GM12878 (cell line): ENCODE measurements around the gene TOP1. TPM values are rescaled to one million over a fixed set of nuclear protein-coding genes. Genes with fewer than 3 reads are reported as not detected.
A peak's percentile ranks its signal among the peaks of the same experiment; 100 is the strongest.

Experiments used
- BACH1 ChIP-seq: fragments of 450-650 bp; IDR thresholded peaks from 2 replicates; pipeline ENCODE4 v1.6.1; 2017; ENCODE audit warnings: mild to moderate bottlenecking, borderline replicate concordance
- BHLHE40 ChIP-seq, 2 experiments: fragments of 450-650 bp in 1 of 2; IDR thresholded peaks; 2 replicates each; pipeline ENCODE4 v1.6.1; 2011 to 2017; ENCODE audit warnings: low read depth in 2 of 2, borderline replicate concordance in 1 of 2, improper control_type of control experiment in 1 of 2, low read length in 1 of 2, mild to moderate bottlenecking in 1 of 2
- CBFB ChIP-seq: IDR thresholded peaks from 2 replicates; pipeline ENCODE4 v1.6.1; 2016; ENCODE audit warnings: antibody characterized with exemption, low read depth
- CEBPZ ChIP-seq: fragments of 150-350 bp; IDR thresholded peaks from 2 replicates; pipeline ENCODE4 v1.6.1; 2016; ENCODE audit warnings: low read depth, low read length
- CHD4 ChIP-seq: fragments of 200-600 bp; sonication (generic); IDR thresholded peaks from 2 replicates; pipeline ENCODE4 v1.6.1; 2016; ENCODE audit warnings: mild to moderate bottlenecking
- CREM ChIP-seq: IDR thresholded peaks from 2 replicates; pipeline ENCODE4 v1.6.1; 2014; ENCODE audit warnings: antibody characterized with exemption, low read depth
- EZH2 ChIP-seq: IDR thresholded peaks from 2 replicates; pipeline ENCODE4 v1.6.1; 2012; ENCODE audit warnings: low read depth, mild to moderate bottlenecking, control low read depth, inconsistent platforms, low read length, borderline replicate concordance; ENCODE audit not compliant: control insufficient read depth
- FOXM1 ChIP-seq: IDR thresholded peaks from 2 replicates; pipeline ENCODE4 v1.6.1; 2012; ENCODE audit warnings: low read depth, mild to moderate bottlenecking, inconsistent platforms, low read length, moderate library complexity
- HDGF ChIP-seq: fragments of 450-650 bp; IDR thresholded peaks from 2 replicates; pipeline ENCODE4 v1.6.1; 2016; ENCODE audit warnings: antibody characterized with exemption
- JUNB ChIP-seq: IDR thresholded peaks from 2 replicates; pipeline ENCODE4 v1.6.1; 2016; ENCODE audit warnings: antibody characterized with exemption, mild to moderate bottlenecking
- NBN ChIP-seq: fragments of 450-650 bp; IDR thresholded peaks from 2 replicates; pipeline ENCODE4 v1.6.1; 2016
- NFXL1 ChIP-seq: fragments of 450-650 bp; IDR thresholded peaks from 2 replicates; pipeline ENCODE4 v1.6.1; 2017; ENCODE audit warnings: antibody characterized with exemption, mild to moderate bottlenecking, borderline replicate concordance
- NFYA ChIP-seq: IDR thresholded peaks from 2 replicates; pipeline ENCODE4 v1.6.1; 2011; ENCODE audit warnings: low read depth, mild to moderate bottlenecking, low read length, improper control_type of control experiment, borderline replicate concordance
- NR2C1 ChIP-seq: fragments of 450-650 bp; IDR thresholded peaks from 2 replicates; pipeline ENCODE4 v1.6.1; 2017; ENCODE audit warnings: antibody characterized with exemption, mild to moderate bottlenecking, moderate library complexity
- PKNOX1 ChIP-seq: fragments of 450-650 bp; IDR thresholded peaks from 2 replicates; pipeline ENCODE4 v1.6.1; 2016; ENCODE audit warnings: mild to moderate bottlenecking
- POLR2AphosphoS5 ChIP-seq: IDR thresholded peaks from 2 replicates; pipeline ENCODE4 v1.6.1; 2011; ENCODE audit warnings: mild to moderate bottlenecking, low read length, inconsistent platforms
- RAD21 ChIP-seq: IDR thresholded peaks from 2 replicates; pipeline ENCODE4 v1.6.1; 2011; ENCODE audit warnings: mild to moderate bottlenecking, low read depth, low read length, moderate library complexity; ENCODE audit not compliant: insufficient read depth
- RB1 ChIP-seq: fragments of 450-650 bp; formaldehyde crosslinking; IDR thresholded peaks from 2 replicates; pipeline ENCODE4 v1.6.1; 2017; ENCODE audit warnings: mild to moderate bottlenecking, borderline replicate concordance
- SP1 ChIP-seq: IDR thresholded peaks from one replicate; pipeline ENCODE4 v1.6.1; 2011; ENCODE audit warnings: low read depth, low read length
- SREBF2 ChIP-seq: IDR thresholded peaks from 2 replicates; pipeline ENCODE4 v1.6.1; 2012; ENCODE audit warnings: mild to moderate bottlenecking, low read length
- ZBED1 ChIP-seq: IDR thresholded peaks from 2 replicates; pipeline ENCODE4 v1.6.1; 2016; ENCODE audit warnings: borderline replicate concordance
- ZBTB11 ChIP-seq: fragments of 450-650 bp; formaldehyde crosslinking; IDR thresholded peaks from 2 replicates; pipeline ENCODE4 v1.5.0; 2022; ENCODE audit warnings: mild to moderate bottlenecking, missing genetic modification characterization
- ZNF207 ChIP-seq: fragments of 450-650 bp; IDR thresholded peaks from 2 replicates; pipeline ENCODE4 v1.6.1; 2014; ENCODE audit warnings: antibody characterized with exemption, mild to moderate bottlenecking, borderline replicate concordance
- ZNF24 ChIP-seq: fragments of 450-650 bp; IDR thresholded peaks from 2 replicates; pipeline ENCODE4 v1.6.1; 2017; ENCODE audit warnings: antibody characterized with exemption, mild to moderate bottlenecking
- polyA plus RNA-seq, 11 experiments: library from polyadenylated mRNA; depleted of rRNA in 4 of 11; unstranded in 6 of 11; stranded (reverse) in 5 of 11; fragments of >200 nt; fragmentation: Nextera tagmentation in 4 of 11; fragmentation: Illumina TruSeq in 1 of 11; extraction: Ambion mirVana in 4 of 11; extraction: Trizol in 1 of 11; gene quantifications; 1 replicate in 1 of 11; 2 replicates in 10 of 11; pipeline versions ENCODE4 v1.2.1 to v1.2.3, GENCODE V29; 2011 to 2016; ENCODE audit warnings: inconsistent platforms in 2 of 11, missing spikeins in 2 of 11, low read depth in 1 of 11
- total RNA-seq, 4 experiments: library from RNA; depleted of rRNA in 3 of 4; stranded (reverse); fragments of >200 nt in 3 of 4; fragmentation: Illumina TruSeq in 1 of 4; extraction: Trizol in 1 of 4; gene quantifications; 2 replicates each; pipeline versions ENCODE4 v1.2.1 to v1.2.3, GENCODE V29; 2013 to 2021

Gene TOP1
- total and polyA plus RNA-seq, 10 of the 15 experiments (the other 5 are each of a cell fraction or from before 2014, with no cell fraction given): 21.5 to 128 (median 47.3) TPM

- TF ChIP-seq RB1 (peak; percentile 72; the same call in 1 of the 2 replicates), RAD21 (no peak), NFXL1 (peak; percentile 70; the same call in 1 of the 2 replicates), HDGF (no peak), JUNB (no peak), CHD4 (no peak), ZNF24 (0 out of 2 replicates have a peak, but pooled peaks have one; percentile 5), SP1 (peak; percentile 72), ZNF207 (peak; percentile 84; the same call in 1 of the 2 replicates), NR2C1 (no peak), ZBED1 (no peak), CBFB (no peak), POLR2AphosphoS5 (peak; percentile 37; the same call in 1 of the 2 replicates), BHLHE40 (IDR thresholded peaks at IDR 0.05; ENCODE audit: borderline replicate concordance in 1 of 2, low read depth in 2 of 2, low read length in 1 of 2) (peak; percentile 75 to 97), NFYA (no peak), SREBF2 (no peak), CREM (peak; percentile 21; the same call in 1 of the 2 replicates), EZH2 (no peak), ZBTB11 (no peak), FOXM1 (no peak), CEBPZ (no peak), PKNOX1 (peak; percentile 98), BACH1 (peak; percentile 94), NBN (0 out of 2 replicates have a peak, but pooled peaks have one; percentile 0)
Observed at GRCh38 chr20:41136680-41137613, 108.3 kb downstream of the TOP1 start, which contains the start of gene PLCG1 (continued).
